Measurements from ENCODE around the gene NDRG2.
"Not testable (repeated sequence)": the region's sequence is repeated elsewhere in the genome, so short reads cannot be mapped to it uniquely, and the experiment has no call there.

NDRG2 gene

GRCh38 chr14:21015312-21015711 lies 9.5 kb downstream of the NDRG2 start:
- no peak for DNase-seq (ENCODE audit: low read depth in 2 of 2, low spot score in 1 of 2)

- peak; percentile 54 to 74 for DNase-seq (ENCODE audit: low read depth in 2 of 2, low spot score in 1 of 2)
Measured at GRCh38 chr14:21014761-21015190, 10.1 kb downstream of the NDRG2 start.

GRCh38 chr14:21011136-21011535 lies 13.7 kb downstream of the NDRG2 start:
- DNase-seq (ENCODE audit: low read depth in 2 of 2, low spot score in 1 of 2) = no peak

GRCh38 chr14:21009721-21010120 lies 15.1 kb downstream of the NDRG2 start:
- not testable (repeated sequence) for DNase-seq (ENCODE audit: low read depth in 2 of 2, low spot score in 1 of 2)

- DNase-seq (ENCODE audit: low read depth in 2 of 2, low spot score in 1 of 2) = no peak
Measured at GRCh38 chr14:21003788-21004346, 21.0 kb downstream of the NDRG2 start.

GRCh38 chr14:21001218-21001617 lies 23.6 kb downstream of the NDRG2 start:
- DNase-seq (ENCODE audit: low read depth in 2 of 2, low spot score in 1 of 2) = no peak

DNA sequence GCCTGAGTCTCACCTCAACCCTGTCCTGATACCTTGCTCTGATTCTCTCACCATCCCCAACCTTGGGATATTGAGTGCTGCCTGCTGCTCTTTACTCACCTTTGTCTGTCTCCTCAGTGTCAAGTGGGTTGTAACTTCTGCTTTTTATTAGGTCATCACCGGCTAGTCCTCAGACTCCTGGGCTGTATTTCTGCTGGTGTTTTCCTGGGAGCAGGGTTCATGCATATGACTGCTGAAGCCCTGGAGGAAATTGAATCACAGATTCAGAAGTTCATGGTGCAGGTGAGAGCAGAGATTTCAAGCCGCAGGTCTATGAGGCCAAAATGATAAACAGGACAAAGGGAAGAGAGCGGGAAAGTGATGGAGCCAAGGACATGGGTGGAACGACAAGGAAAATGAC lies 25.3 kb downstream of the NDRG2 start:
- no peak for DNase-seq (ENCODE audit: low read depth in 2 of 2, low spot score in 1 of 2)

DNA sequence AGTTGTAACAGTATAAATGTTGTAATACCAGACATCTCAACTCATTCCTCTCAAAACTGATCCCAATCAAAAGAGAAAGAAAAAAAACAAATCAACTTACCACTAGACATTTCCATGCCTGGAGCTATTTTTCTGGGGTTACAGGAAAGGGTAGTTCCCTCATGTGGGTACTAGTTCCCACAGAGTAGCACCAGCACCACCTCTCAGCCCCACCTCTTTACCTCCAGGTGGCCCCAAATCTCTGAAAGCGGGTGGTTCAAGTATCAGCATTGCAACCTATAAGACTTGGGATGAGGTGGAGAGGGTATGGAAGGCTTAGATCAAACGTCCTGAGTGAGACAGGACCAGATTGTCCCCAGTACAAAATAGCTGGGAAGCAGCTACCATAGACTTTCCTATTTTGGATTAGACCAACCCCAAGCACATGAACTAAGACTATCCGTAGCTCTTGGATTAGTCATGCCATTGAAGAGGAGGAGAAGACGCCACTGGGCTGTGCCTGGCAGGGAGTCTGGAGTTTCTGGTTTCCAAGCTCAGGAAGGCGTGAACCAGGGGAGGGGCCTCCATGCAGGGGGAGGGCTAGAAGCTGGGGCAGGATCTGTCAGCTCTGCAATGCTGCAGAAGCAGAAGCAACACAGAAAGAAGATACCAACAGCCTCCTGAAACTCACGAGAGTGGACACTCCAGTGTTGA lies 26.0 kb downstream of the NDRG2 start, which contains the start of gene SLC39A2:
Gene SLC39A2 (plus strand): TSS at position 620 of the 693 bp plus-strand sequence. CDS start 154 bp downstream, outside the sequence.
- no peak for DNase-seq (ENCODE audit: low read depth in 2 of 2, low spot score in 1 of 2)

GRCh38 chr14:20998139-20998538 lies 26.7 kb downstream of the NDRG2 start:
- no peak for DNase-seq (ENCODE audit: low read depth in 2 of 2, low spot score in 1 of 2)

GRCh38 chr14:20997564-20997963 lies 27.3 kb downstream of the NDRG2 start:
- DNase-seq (ENCODE audit: low read depth in 2 of 2, low spot score in 1 of 2) = no peak

- no peak for DNase-seq (ENCODE audit: low read depth in 2 of 2, low spot score in 1 of 2)
Measured at GRCh38 chr14:20997115-20997514, 27.7 kb downstream of the NDRG2 start.

GRCh38 chr14:20996521-20996920 lies 28.3 kb downstream of the NDRG2 start:
- DNase-seq (ENCODE audit: low read depth in 2 of 2, low spot score in 1 of 2) = no peak

DNA sequence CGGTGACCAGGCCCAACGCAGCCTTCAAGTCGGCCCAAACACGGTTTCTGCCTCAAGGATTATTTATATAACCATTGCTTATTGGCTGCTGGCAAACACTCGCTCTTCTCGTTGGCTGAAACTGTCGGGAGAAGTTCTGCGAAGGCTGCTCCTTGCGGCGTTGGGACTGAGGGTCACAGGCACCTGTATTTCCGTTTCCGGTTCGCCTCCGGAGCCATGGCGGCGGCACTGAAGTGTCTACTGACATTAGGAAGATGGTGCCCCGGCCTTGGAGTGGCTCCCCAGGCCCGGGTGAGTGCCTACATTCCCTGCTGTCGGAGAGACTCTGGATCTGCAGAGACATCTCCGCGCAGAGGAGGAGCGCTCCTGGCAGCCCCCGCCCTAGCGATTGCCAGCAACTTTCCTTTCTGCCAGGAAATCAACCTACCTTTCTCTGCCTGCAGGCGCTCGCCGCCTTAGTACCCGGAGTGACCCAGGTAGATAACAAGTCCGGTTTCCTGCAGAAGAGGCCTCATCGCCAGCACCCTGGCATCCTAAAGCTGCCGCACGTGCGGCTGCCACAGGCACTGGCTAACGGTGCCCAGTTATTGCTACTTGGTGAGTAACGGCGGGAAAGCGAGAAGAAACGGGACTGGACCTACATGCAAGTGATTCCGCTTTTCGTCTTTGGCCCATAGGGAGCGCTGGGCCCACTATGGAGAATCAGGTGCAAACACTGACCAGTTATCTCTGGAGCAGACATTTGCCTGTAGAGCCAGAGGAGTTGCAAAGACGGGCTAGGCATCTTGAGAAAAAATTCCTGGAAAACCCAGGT lies 34.9 kb downstream of the NDRG2 start, which contains the start of gene METTL17:
Gene METTL17 (plus strand): TSS at position 194 of the 814 bp plus-strand sequence. CDS start 23 bp downstream, at position 217.
- peak; percentile 56 to 67 for DNase-seq (ENCODE audit: low read depth in 2 of 2, low spot score in 1 of 2)

- DNase-seq (ENCODE audit: low read depth in 2 of 2, low spot score in 1 of 2) = no peak
Measured at GRCh38 chr14:20989471-20989786, 35.4 kb downstream of the NDRG2 start.

GRCh38 chr14:20988717-20989470 lies 36.0 kb downstream of the NDRG2 start:
- no peak for DNase-seq (ENCODE audit: low read depth in 2 of 2, low spot score in 1 of 2)

DNA sequence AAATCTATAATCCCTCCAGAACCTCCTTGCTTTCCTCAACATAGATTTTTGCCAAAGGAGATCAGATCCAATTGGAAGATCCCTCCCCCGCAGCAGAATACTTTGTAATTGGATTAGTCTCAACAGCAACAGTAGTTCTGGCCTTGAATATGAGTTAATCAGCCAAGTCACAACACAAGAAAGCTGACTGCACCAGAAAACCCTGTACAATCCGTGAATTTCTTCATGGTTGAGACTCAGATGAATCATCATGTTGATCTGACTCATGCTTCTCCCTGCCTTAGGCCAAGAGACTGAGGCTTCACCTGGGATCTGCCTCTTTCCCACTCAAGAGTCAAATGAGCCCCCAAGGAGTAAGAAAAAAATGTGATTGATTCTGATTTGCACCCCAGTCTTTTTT lies 38.0 kb downstream of the NDRG2 start:
- no peak for DNase-seq (ENCODE audit: low read depth in 2 of 2, low spot score in 1 of 2)

DNA sequence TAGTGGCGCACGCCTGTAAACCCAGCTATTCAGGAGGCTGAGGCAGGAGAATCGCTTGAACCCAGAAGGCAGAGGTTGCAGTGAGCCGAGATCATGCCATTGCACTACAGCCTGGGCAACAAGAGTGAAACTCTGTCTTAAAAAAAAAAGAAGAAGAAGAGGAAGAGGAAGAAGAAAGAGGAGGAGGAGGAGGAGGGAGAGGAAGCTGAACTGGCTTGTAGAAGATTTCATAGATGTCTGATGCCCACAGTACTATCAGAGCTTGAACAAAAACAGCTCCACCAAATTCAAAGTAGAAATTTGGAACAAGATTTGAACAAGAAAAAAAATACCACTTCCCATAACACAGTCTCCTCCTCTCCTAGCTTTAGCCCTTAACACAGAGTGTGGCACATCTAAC lies 39.2 kb downstream of the NDRG2 start:
- not testable (repeated sequence) for DNase-seq (ENCODE audit: low read depth in 2 of 2, low spot score in 1 of 2)

- no peak for DNase-seq (ENCODE audit: low read depth in 2 of 2, low spot score in 1 of 2)
Measured at GRCh38 chr14:20982646-20983369, 42.1 kb downstream of the NDRG2 start.

DNA sequence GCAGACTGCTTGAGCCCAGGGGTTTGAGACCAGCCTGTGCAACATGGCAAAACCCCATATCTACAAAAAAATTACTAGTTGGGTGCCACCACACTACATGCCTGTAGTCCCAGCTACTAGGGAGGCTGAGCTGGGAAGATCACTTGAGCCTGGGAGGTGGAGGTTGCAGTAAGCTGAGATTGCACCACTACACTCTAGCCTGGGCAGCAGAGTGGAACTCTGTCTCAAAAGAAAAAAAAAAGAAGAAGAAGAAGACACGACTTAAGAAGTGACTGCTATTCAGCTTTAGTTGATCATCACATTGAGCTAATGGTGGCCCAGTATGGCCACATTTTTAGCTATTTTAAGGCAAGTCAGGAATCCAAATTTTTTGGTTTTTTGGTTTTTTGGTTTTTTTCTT lies 44.0 kb downstream of the NDRG2 start:
- DNase-seq (ENCODE audit: low read depth in 2 of 2, low spot score in 1 of 2) = no peak

GRCh38 chr14:20978687-20979086 lies 46.2 kb downstream of the NDRG2 start:
- no peak for DNase-seq (ENCODE audit: low read depth in 2 of 2, low spot score in 1 of 2)

- no peak for DNase-seq (ENCODE audit: low read depth in 2 of 2, low spot score in 1 of 2)
Measured at GRCh38 chr14:20976291-20976690, 48.6 kb downstream of the NDRG2 start.

All from stimulated activated CD8-positive, alpha-beta memory T cell treated with anti-CD3 and anti-CD28 coated beads, Interleukin-4, amount 100 ng/mL, for 4 hours (primary cell).